GM12872 (cell line): ENCODE measurements around the gene PLXDC2.

Source experiments
- TF ChIP-seq, protein P1 (sequence below): IDR thresholded peaks from 3 replicates; pipeline ENCODE4 v1.5.1; 2011; ENCODE audit warnings: low read depth, mild to moderate bottlenecking, low read length, moderate library complexity; ENCODE audit not compliant: insufficient read depth

Gene PLXDC2

DNA sequence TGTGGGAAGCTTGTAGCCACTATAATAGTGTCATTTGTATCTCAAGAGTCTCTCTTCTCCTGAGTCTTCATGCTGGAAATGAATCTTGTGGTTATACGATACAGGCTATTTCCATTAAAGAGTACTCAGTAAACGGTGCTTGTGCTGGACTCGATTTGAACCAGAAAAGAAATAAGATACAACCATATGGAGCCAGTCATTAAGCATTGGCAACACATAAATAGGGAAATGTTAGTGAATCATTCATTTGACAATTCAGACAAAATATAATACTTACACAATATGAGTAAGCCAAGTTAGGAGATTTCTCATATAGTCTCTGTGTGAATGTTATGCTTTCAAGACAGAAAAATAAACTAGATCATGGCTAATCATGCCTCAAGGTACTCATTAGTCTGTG lies 356.8 kb downstream of the PLXDC2 start:
- TF ChIP-seq, protein P1, sequence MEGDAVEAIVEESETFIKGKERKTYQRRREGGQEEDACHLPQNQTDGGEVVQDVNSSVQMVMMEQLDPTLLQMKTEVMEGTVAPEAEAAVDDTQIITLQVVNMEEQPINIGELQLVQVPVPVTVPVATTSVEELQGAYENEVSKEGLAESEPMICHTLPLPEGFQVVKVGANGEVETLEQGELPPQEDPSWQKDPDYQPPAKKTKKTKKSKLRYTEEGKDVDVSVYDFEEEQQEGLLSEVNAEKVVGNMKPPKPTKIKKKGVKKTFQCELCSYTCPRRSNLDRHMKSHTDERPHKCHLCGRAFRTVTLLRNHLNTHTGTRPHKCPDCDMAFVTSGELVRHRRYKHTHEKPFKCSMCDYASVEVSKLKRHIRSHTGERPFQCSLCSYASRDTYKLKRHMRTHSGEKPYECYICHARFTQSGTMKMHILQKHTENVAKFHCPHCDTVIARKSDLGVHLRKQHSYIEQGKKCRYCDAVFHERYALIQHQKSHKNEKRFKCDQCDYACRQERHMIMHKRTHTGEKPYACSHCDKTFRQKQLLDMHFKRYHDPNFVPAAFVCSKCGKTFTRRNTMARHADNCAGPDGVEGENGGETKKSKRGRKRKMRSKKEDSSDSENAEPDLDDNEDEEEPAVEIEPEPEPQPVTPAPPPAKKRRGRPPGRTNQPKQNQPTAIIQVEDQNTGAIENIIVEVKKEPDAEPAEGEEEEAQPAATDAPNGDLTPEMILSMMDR = no peak

DNA sequence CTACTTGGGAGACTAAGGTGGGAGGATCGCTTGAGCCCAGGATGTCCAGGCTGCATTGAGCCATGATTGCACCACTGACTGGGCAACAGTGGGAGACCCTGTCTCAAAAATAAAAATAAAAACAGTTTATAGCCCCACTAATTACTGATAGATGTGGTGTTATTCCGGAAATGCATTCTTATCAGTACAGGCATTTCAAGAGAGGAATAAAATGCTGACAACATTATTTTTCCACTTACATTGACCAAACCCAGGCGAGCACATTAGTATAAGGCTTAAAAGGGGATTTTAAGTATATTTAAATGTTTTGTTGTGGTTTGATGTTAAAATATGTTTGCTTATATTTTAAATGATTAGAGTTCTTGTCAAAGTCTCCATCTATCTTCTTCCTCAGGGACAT lies 359.5 kb downstream of the PLXDC2 start:
- TF ChIP-seq, protein P1 = no peak

DNA sequence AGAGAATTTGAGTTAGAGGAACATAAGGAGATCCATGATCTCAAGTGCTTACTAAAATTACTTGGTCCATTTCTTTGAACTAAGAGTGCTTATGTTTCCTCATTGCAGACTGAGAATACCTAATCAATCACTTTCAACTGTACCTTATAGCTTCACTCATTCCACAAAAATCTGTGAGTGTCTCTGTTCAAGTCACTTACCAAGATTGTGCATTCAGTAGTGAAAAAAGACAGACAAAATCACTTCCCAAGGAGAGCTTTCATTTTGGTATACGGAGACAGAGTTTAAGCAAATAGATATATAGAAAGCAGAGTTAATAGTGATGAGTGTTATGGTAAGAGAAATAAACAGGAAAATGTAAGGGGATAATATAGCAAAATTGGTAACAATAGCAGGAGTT lies 364.5 kb downstream of the PLXDC2 start:
- TF ChIP-seq, protein P1 = no peak

DNA sequence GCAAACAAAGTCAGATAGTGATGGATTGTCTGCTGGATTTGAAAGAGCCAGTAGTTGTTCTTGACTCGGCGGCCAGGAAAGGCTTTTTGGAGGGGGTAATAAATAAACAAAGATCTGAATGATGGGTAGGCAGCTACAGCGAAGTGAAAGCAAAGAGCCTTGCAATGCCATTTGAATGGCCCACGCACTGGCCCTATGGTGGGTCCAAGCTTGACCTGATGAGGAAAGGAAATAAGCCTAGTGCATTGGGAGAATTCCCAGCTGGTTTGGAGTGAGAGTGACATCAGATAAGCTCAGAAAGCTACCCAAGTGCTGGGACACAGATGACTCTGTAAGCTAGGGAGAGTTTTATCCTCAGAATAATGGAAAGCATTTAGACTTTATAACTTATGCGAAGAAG lies 365.2 kb downstream of the PLXDC2 start:
- TF ChIP-seq, protein P1 = no peak

DNA sequence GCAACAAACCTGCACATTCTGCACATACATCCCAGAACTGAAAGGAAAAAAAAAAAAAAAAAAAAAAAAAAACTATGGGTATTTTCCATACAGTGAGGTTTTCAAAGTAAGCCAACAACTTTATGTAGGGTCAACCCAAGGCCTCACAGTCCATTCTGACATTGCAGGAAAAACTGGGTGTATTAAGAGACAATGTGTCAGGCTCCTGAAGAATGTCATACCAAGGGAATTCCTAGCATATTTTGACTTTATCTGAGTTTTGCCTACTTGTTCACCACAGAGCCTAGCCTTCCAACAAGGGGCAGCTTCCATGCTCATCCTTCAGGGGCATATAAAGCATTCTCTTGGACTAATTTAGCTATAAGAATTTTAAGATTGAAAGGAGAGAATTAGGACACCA lies 368.9 kb downstream of the PLXDC2 start:
- TF ChIP-seq, protein P1 = no peak

DNA sequence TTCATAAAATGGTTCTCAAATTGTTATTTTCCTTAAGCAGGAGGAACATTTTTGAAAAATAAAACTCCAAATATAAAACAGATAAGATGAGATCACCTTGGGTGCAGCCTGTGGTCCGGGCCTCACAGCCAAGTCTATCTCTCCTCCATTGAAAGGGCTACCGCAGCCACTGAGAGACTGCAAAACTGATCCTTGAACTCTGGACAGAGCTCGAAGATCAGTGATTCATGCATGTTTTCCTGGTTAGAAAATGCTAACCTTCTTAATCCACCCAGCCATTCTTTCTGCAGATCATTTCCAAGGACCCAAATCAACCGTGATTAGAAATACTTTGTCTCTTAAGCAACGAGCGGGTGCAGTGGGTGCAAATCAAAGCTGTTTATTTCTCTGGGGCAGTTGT lies 378.8 kb downstream of the PLXDC2 start:
- TF ChIP-seq, protein P1 = no peak

DNA sequence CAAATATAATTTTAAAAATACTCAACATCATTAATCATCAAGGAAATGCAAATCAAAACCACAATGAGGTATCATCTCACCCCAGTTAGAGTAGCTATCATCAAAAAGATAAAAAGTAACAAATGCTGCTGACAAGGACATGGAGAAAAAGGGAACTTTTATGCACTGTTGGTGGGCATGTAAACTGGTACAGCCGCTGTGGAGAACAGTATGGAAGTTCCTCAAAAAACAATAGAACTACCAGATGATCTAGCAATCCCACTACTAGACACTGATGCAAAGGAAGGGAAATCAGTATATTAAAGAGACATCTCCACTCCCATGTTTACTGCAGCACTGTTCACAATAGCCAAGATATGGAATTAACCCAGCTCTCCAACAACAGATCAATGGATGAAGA lies 384.5 kb downstream of the PLXDC2 start:
- TF ChIP-seq, protein P1 = no peak

DNA sequence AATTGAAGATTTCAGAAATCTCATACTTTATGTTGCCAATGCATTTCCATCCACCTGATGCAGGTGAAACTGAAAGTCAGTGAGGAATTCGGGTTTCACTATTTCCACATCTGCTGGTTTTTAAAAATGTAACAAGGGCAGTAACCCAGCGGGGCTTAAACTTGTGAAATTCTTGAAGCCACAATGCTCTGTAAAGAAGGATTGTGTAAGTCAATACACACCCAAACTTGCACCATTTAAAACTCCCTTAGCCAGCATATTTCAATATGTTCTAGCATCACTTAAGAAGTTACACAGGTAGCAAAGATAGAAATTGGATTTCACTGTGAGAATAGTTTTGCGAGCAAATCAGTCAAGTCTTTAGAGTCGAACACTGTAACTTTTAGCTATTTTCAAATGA lies 386.1 kb downstream of the PLXDC2 start:
- TF ChIP-seq, protein P1 = no peak
